ENCODE data around the gene KRTAP3-3.
"Not testable (repeated sequence)": the region's sequence is repeated elsewhere in the genome, so short reads cannot be mapped to it uniquely, and the experiment has no call there.

The KRTAP3-3 gene

DNA sequence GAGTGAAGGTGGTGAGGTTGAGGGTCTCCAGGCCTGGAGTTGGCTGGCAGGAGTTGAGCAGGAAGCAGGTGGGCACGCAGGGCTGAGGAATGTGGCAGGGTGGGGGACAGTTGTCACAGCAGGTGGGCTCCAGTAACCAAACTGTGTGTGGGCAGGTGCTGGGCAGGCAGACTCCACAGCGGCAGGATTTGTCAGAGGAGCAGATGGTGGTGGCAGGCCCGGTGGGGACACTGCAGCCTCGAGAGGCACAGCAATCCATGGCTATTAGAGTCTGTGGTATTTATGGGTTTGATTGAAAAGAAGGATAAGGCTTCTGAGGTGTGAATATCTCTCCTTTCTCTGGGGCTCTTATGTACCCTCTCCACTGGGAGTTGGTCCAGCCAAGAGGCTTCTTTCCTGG, at the start of gene KRTAP3-3:
KRTAP3-3 (minus strand) TSS at position 326 of the 400 bp plus-strand sequence; CDS start at position 259, 67 bp downstream.
- Histone ChIP-seq H3K27me3 (ENCODE audit: insufficient read depth, insufficient read length) (no peaks in the 10 kb centered on the region), H3K4me3 (ENCODE audit: insufficient read length, low read depth) (no peak within 1 kb of the TSS), H3K9me3 (ENCODE audit: insufficient read depth, low read length) (peaks cover 4% of the 10 kb centered on the region; the same call in 1 of the 2 replicates), H3K9ac (ENCODE audit: insufficient read length, low read depth) (no peak within 1 kb of the TSS), H3K4me1 (ENCODE audit: insufficient read depth, insufficient read length) (peaks cover 2% of the 10 kb centered on the region), H3K36me3 (ENCODE audit: insufficient read depth, insufficient read length, low read length) (no peaks in the 10 kb centered on the region)
- no peak for DNase-seq (ENCODE audit: low read depth, low spot score)
- TF ChIP-seq SUZ12 (IDR thresholded peaks at IDR 0.05; ENCODE audit: extremely low read depth, insufficient read depth, insufficient read length) (no peak), YY1 (IDR thresholded peaks at IDR 0.05; ENCODE audit: insufficient read depth, insufficient read length) (no peak), ZNF274 (IDR thresholded peaks at IDR 0.05; ENCODE audit: low read depth, low read length) (no peak)

DNA sequence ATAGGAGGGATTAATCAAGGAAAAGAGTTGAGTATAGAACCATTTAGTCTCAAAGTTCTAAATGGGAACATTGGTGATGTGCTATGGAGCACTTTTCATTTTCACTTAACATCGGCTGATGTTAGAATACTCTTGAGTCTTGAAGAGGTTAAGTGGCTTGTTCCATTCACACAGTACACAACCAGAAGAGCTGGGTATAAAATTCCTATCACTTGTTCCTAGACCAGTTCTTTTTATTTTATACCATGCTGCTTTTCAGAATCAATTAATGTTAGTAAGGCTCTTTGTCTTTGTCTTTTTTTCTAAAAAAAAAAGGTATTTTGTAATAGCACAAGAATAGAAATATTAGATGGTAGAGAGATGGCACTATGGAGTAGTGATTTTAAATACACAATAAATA, 49.0 kb upstream of the KRTAP3-3 start:
- Histone ChIP-seq H3K4me3 (ENCODE audit: insufficient read length, low read depth) (no peak overlapping the region), H3K27me3 (ENCODE audit: insufficient read depth, insufficient read length) (no peaks in the 10 kb centered on the region), H3K36me3 (ENCODE audit: insufficient read depth, insufficient read length, low read length) (no peaks in the 10 kb centered on the region), H3K9ac (ENCODE audit: insufficient read length, low read depth) (no peak overlapping the region), H3K4me1 (ENCODE audit: insufficient read depth, insufficient read length) (no peaks in the 10 kb centered on the region), H3K9me3 (ENCODE audit: insufficient read depth, low read length) (peaks cover 8% of the 10 kb centered on the region)
- TF ChIP-seq YY1 (IDR thresholded peaks at IDR 0.05; ENCODE audit: insufficient read depth, insufficient read length) (no peak), ZNF274 (IDR thresholded peaks at IDR 0.05; ENCODE audit: low read depth, low read length) (no peak), SUZ12 (IDR thresholded peaks at IDR 0.05; ENCODE audit: extremely low read depth, insufficient read depth, insufficient read length) (no peak)
- no peak for DNase-seq (ENCODE audit: low read depth, low spot score)

- not testable (repeated sequence) for H3K4me3 ChIP-seq (ENCODE audit: insufficient read length, low read depth); H3K36me3 ChIP-seq (ENCODE audit: insufficient read depth, insufficient read length, low read length); H3K9ac ChIP-seq (ENCODE audit: insufficient read length, low read depth); H3K27me3 ChIP-seq (ENCODE audit: insufficient read depth, insufficient read length); H3K9me3 ChIP-seq (ENCODE audit: insufficient read depth, low read length); H3K4me1 ChIP-seq (ENCODE audit: insufficient read depth, insufficient read length); DNase-seq (ENCODE audit: low read depth, low spot score)
Measured at GRCh38 chr17:41040783-41041571, 47.0 kb upstream of the KRTAP3-3 start, which contains the start of gene KRTAP1-1. Gene KRTAP1-1 (minus strand): TSS chr17:41041450. CDS start chr17:41041397, 53 bp downstream.

DNA sequence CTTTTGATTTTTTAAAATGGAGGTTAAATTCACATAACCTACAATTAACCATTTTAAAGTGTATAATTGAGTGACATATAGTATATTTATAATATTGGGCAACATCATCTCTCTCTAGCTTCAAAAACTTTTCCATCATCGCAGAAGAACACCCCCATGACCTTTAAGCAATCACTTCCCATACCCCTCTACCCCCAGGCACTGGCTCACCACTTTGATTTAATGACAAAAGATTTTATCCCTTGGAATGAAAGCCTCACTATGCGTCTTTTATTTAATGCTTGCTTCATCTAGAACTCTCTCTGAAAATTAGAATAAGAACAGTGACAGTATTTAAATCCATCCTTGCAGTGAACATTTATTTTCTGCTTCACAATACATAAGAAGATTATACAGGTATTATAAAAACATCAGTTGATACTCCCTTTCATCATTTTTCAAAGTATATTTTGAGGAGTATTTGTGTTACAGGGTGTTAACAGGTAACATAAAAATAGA, 43.9 kb upstream of the KRTAP3-3 start:
- TF ChIP-seq SUZ12 (IDR thresholded peaks at IDR 0.05; ENCODE audit: extremely low read depth, insufficient read depth, insufficient read length) (no peak), YY1 (IDR thresholded peaks at IDR 0.05; ENCODE audit: insufficient read depth, insufficient read length) (no peak), ZNF274 (IDR thresholded peaks at IDR 0.05; ENCODE audit: low read depth, low read length) (no peak)
- H3K9me3 ChIP-seq (ENCODE audit: insufficient read depth, low read length) = peaks cover 2% of the 10 kb centered on the region
- H3K9ac ChIP-seq (ENCODE audit: insufficient read length, low read depth) = no peak overlapping the region
- no peaks in the 10 kb centered on the region for H3K27me3 ChIP-seq (ENCODE audit: insufficient read depth, insufficient read length)
- H3K4me1 ChIP-seq (ENCODE audit: insufficient read depth, insufficient read length) = no peaks in the 10 kb centered on the region
- H3K4me3 ChIP-seq (ENCODE audit: insufficient read length, low read depth) = no peak overlapping the region
- DNase-seq (ENCODE audit: low read depth, low spot score) = no peak
- H3K36me3 ChIP-seq (ENCODE audit: insufficient read depth, insufficient read length, low read length) = no peaks in the 10 kb centered on the region

GRCh38 chr17:41034346-41034935, 40.5 kb upstream of the KRTAP3-3 start, which contains the start of gene KRTAP1-3:
Gene KRTAP1-3 (minus strand): TSS chr17:41034874. CDS start chr17:41034821, 53 bp downstream.
- H3K27me3 ChIP-seq (ENCODE audit: insufficient read depth, insufficient read length); DNase-seq (ENCODE audit: low read depth, low spot score); H3K4me3 ChIP-seq (ENCODE audit: insufficient read length, low read depth); H3K4me1 ChIP-seq (ENCODE audit: insufficient read depth, insufficient read length); H3K9ac ChIP-seq (ENCODE audit: insufficient read length, low read depth); H3K9me3 ChIP-seq (ENCODE audit: insufficient read depth, low read length); H3K36me3 ChIP-seq (ENCODE audit: insufficient read depth, insufficient read length, low read length): not testable (repeated sequence)

DNA sequence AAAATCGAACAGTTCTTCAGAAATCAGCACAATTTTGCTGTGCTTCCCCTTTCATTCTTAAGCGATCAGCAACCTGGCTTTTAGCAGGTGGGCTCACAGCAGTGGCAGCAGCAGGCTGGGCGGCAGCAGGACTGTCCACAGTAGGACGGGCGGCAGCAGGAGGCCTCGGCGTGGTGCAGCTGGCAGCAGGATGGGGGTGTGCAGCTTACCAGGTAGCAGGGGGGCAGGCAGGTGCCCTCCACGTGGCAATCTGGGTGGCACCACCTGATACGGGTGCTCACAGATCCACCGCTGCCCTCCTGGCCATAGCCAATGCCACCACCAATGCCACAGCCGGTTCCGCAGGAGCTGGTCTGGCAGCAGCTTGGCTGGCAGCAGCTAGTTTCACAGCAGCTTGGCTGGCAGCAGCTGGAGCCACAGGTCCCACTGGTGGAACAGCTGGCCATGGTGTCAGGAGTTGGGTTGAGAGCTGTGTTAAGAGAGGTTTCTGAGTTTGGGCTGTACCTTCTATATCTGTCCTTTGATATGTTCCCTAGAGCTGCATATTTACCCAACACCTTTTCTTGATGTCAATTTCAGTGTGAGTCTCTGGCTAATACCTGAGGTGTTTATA, 35.8 kb upstream of the KRTAP3-3 start, which contains the start of gene KRTAP1-4:
KRTAP1-4 (minus strand) TSS at position 563 of the 613 bp plus-strand sequence; CDS start at position 446, 117 bp downstream.
- Histone ChIP-seq H3K27me3 (ENCODE audit: insufficient read depth, insufficient read length) (no peaks in the 10 kb centered on the region), H3K4me1 (ENCODE audit: insufficient read depth, insufficient read length) (no peaks in the 10 kb centered on the region), H3K36me3 (ENCODE audit: insufficient read depth, insufficient read length, low read length) (no peaks in the 10 kb centered on the region), H3K9ac (ENCODE audit: insufficient read length, low read depth) (no peak within 1 kb of the TSS), H3K4me3 (ENCODE audit: insufficient read length, low read depth) (no peak within 1 kb of the TSS), H3K9me3 (ENCODE audit: insufficient read depth, low read length) (no peaks in the 10 kb centered on the region)
- no peak for TF ChIP-seq SUZ12 (IDR thresholded peaks at IDR 0.05; ENCODE audit: extremely low read depth, insufficient read depth, insufficient read length)
- TF ChIP-seq YY1 (IDR thresholded peaks at IDR 0.05; ENCODE audit: insufficient read depth, insufficient read length) = no peak
- TF ChIP-seq ZNF274 (IDR thresholded peaks at IDR 0.05; ENCODE audit: low read depth, low read length) = no peak
- no peak for DNase-seq (ENCODE audit: low read depth, low spot score)
